HG03432 (cell line): Measurements from ENCODE around the gene EPN2.

ENCODE experiments used
- ATAC-seq: cut with Tn5 transposase; IDR thresholded peaks from one replicate; pipeline ENCODE4 v1.9.1; 2021; ENCODE audit warnings: mild to moderate bottlenecking, moderate library complexity; ENCODE audit not compliant: unreplicated experiment

Gene EPN2

DNA sequence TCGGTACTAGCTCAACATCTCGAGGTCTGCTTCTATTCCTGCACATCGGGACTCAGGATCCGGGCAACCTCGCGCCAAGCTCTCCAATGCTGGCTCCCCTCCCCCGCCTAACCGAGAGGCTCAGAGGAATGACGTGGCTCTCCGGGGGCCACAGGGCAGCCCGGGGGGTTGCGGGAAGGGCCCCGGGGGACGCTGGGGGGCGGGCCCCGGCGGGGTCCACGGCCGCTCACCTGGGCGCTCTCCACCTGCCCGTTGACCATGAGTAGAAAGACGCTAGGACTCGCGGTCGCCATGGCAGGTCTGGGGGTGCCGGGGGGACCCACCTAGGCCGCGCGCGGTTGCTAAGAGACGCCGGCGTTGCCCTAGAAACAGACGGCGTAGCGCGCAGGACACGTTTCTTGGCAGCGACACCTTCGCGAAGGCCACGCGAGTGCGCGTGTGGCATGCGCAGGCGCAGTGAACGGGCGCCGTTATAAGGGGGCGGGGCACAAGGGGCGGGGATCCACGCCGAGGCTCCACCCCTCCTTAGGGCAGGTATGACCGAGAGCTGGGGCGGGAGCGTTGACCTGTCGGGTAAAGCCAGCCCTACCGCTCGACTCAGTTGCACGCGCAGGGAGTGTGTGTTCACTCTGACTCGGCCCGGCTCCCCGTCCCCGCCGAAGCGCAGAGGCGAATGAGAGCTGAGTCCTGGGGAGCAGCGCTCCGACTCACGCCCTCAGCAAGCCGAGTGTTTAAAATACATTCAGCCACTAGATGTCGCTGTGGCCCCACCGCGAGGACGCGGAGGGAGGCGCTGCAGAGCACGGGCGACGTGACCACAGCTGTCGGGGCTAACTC lies 125.3 kb downstream of the EPN2 start, which contains the start of gene B9D1:
B9D1 (minus strand) TSS at position 447 of the 837 bp plus-strand sequence; CDS start at position 293, 154 bp downstream.
- ATAC-seq, result peak; percentile 83

DNA sequence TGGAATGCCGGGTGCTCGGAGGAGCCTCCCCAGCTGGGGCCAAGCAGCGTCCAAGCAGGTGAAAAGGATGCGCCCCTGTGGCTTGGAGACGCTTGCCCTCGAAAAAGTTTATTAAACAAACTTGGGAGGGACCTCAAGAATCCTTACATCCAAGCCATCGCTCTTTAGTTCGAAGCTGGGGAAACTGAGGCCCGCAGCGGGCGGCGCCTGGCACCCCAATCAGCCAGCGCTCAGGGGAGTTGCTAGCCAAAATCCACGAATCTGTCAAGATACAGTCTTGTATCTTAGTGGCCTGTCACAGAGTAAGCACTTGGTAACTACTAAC lies 125.9 kb downstream of the EPN2 start:
- ATAC-seq, result no peak

DNA sequence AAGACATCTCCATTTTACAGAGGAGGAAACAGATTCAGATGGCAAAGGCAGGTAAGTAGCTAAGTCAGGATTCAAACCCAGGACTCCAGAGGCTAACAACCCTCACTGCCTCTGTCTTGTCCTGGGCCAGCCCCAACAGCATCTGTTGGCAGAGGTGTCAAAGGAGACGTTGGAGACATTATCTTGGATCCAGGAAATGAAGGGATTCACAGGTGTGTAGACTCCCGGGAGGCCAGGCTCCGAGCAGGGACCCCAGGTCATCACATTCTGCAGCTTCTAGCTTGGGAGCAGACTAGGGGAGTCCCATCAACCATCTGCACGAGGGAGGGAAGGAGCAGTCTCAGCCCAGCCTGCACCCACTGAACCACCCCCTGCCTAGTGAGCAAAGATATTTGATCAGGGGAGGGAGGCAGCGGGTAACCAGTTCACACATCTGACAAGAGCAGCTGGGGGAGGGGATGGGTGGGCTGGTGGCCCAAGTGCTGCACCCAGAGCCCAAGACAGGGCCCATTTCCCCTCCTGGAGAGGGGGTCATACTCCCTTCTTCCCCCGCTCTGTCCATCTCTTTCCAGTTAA lies 126.4 kb downstream of the EPN2 start:
- ATAC-seq, result no peak

DNA sequence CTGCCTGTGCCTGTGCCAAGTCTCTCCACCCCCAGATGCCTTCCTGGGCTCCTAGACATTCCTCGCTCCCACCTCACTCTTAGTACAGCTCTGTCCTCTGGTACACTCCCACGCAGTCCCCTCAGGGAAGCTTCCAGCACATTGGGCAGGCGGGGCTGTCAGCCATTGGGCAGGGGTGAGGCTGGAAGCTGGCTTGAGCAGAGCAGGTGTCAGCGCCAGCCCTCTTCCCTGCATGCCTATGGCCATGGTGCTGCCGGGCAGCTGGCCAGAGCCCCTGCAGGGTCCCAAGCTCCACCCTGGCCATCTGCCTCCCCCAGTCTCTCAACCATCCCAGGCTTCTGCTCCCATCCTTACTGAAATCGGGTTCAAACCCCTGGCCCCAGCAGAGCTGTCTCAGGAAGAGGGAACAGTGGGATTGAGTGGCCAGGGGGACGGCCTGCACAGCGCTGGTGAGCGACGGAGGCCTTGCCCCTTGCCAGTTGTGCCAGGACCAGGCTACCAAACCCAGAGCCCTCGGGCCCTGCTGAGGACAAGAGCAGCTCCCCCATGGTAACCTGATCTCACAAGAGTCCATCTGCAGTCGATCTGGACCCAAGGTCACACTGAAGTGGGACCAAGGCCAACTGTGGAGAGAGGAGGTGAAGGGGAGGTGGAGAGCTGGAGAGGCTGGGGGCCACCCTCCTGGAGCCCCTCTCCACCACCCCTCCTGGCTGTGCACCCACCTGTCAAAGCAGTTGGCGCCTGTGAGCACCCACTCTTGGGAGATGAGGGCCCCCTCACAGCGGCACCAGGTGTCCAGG lies 127.7 kb downstream of the EPN2 start:
- ATAC-seq, result no peak

DNA sequence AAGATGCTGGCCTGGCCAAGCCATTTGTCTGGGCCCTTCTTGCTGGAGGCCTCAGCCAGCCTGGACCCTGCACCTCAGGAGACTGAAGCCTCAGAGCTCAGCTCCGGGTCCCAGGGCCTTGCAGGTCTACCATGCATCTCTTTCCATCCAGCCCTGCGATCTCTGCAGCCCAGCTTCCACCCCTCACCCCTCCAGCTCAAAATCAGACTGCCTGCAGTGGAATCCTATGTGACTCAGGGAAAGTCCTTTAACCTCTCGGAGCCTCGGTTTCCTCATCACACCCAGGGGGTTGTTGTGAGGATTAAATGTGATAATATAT lies 128.3 kb downstream of the EPN2 start:
- no peak for ATAC-seq

DNA sequence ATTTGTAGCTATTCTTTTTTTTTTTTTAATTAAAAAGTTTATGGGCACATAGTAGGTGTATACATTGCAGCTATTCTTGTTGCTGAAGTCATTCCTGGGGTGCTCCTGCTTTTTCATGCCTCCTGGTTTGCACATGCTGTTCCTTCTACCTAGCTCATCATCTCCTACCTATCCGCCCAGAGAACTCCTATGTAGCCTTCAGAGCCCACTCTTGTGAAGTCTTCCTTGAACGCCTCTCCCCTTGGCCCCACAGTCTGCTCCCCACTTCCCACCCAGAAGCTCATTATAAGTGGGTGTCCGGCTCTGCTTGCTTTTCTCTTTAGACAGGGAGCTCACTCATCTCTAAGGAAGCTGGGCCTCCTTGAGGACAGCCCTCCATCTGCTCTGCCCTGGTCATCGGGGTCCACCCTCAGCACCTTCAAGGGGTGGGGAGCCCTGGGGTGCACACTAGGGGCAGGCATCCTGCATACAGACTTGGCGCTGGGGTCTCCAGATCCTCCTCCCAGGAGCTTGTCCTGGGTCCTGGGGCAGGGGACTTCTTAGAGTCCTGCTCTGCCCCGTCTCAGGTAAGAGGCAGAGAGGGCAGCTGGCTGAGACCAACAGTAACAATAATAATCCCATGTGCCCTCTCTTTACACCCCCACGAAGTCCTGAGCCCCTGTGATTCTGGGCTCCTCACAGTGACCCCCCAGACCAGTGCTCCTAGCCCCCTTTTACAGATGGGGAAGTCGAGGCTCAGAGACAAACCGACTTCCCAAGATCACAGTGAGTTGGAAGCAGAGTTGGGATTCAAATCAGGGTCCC lies 128.9 kb downstream of the EPN2 start:
- no peak for ATAC-seq

DNA sequence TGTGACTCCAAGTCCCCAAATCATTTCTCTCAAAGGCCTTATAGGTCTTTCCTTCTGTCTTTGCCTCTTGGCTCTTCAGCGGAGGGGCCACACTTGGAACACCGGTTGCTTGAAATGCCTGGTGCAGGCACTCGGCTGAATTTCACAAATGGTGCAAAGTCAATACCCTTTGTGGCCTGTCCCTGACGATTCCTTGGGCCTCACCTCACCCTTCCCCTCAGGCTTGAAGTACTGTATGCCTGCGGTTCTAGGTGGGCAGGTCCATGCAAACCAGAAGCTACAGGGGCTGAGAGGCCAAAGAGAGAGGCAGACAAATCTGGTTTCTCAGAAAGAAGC lies 129.4 kb downstream of the EPN2 start:
- ATAC-seq, result no peak

DNA sequence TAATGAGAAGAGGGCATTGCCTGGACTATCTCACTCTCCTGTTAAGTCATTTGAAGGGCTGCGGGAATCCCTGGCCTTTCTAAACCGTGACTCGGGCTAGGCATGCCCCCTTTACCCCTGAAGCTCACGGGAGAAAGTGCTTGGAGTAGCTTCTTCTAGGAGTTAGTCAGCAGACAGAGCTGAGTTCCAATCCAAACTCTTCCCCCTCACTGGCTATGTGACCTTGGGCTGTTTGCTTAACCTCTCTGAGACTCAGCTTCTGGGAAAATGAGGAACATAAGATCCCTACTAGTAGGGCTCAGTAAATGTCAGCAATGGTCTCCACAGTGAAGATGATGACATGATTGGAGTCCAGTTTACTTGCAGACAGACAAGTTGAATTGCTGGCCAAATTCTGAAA lies 131.1 kb downstream of the EPN2 start:
- no peak for ATAC-seq

DNA sequence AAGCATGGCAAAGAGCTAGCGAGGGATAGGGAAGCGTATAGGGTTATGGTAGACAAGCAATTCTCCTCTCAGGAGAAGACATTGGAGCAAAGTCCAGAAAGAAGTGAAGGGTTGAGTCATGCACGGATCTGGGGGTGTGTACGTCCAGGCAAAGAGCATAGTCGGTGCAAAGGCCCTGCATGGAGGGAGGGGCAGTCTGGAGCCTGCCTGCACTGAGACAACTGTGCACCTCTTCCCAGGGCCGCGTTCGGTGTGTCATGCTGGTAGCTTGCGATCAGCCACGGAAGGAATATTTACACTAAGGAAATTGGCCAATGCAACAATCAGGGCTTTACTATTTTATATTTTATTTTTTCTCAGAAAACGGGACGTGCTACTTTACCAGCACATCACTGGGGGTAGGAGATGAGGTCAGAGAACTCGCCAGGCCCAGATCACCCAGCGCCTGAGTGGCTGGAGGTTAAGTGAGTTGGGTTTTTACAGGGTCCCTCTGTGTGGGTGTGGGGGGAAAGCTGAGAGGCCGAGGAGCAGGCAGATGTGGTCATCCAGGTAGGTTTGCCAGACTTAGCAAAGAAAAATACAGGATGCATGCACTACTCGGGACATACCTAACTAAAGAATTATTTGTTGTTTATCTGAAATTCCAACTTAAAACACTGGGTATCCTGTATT lies 132.1 kb downstream of the EPN2 start:
- no peak for ATAC-seq

DNA sequence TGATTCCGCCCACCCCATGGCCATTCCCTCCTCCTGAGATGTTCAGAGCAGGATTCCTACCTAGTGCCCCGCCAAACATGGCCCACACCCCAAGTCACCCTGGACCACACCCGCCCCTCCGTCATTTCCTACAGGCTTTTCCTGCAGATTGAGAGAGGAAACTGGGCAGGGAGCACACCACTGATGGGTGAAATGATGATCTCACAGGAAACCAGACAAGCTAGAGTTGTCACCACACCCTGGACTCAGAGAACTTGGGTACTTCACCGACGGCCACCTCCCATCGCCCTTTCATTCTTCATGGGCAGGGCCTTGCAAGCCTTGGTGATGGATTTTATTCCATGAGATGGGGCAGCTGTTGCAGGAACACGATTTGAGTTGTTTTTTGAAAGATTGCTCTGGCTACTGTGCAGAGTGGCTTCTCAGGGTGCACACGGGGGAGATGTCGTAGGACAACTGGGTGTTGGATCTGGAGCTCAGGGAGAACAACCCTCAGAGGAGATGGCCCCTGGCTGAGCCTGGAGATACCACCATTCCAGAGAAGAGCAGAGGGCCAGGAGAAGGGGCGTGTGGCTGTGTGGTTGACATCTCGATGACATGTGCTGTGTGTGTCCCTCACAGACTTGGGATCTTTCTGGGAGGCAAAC lies 132.8 kb downstream of the EPN2 start:
- ATAC-seq, result no peak

DNA sequence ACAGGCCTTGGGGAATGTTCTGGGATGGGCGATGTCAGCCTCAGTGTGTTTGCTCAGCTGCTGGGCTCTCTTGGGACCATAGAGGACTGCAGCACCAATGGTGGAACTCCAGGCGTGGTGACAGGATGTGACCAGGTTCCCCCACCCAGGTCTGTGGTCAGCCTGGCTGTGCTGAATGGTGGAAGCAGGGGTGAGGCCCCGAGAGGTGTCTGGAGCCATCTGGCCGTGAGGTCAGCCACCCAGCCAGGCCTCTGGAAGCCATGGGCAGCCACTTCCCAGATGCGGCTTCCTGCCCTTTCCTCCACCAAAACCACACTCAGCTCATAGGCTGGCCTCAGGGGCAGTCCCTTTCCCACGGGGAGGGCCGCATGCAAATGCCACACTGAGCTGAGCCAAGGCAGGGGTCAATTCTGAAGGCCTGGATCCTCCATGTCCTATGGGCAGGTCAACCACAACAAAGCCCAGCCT lies 133.4 kb downstream of the EPN2 start:
- ATAC-seq, result no peak

DNA sequence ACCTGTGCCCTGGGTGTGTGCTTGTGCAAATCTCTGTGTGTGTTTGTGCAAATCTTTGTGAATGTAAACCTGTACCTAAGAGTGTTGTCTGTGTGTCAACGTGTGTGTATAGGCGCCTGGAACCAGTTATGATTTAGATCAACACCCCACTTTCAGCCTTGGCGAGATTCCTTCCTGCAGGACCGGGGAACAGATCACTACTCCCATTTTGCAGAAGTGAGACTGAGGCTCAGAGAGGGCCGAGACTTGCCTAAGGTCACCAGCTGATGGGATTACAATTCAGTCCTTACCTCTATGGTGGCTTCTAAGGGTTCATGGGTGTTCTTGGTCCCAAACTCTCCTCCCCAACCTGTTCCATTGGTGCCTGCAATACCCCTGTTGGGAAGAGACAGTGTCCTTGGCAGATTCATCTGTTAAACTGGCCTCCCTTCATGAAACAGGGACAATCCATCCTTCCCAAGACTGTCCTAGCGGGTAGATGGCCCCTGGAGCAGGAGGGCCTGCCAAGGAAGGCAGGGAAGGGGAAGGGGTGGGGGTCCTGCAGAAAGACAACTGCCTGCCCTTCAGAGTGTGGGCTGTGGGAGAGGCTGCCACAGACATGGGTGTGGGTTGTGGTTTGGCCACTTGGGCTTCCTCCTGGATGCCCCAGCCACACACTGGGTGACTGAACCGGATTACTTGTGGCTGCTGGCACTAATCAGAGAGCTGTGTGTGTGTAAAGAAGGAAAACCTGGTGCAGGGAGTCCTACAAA lies 134.3 kb downstream of the EPN2 start:
- ATAC-seq, result no peak

DNA sequence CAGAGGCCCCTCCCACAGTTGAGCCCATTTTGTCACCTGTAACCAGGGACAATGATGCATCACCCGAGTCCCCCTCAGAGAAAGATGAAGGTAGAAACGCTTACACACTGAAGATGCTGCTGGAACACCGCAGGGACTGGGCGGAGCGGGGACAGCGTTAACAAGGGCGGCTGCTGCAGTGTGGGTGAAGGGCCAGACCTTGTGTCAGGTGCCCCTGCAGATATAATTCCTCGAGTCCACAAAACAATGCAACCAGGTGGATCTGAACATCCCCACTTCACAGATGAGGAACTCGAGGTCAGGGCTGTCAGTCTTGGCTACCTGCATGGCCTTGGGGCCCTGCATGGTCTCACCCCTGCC lies 134.8 kb downstream of the EPN2 start:
- no peak for ATAC-seq

DNA sequence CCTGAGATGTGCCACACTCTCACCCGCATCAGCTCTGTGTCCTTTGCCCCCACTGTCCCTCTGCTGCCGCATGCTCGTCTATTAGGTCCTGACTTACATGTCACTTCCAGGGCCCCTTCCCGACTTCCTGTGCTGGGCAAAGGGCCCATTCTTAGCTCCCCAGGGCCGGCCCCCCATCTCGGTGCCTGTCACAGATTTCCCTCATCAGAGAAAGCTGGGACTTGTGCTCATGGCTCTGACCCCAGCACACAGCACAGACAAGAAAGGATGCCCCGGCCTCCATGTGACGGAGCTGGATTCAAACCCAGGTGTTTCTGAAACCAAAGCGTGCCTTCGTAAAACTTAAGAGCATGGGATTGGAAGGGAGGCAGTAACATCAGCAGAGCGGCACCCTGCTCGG lies 135.3 kb downstream of the EPN2 start:
- no peak for ATAC-seq

DNA sequence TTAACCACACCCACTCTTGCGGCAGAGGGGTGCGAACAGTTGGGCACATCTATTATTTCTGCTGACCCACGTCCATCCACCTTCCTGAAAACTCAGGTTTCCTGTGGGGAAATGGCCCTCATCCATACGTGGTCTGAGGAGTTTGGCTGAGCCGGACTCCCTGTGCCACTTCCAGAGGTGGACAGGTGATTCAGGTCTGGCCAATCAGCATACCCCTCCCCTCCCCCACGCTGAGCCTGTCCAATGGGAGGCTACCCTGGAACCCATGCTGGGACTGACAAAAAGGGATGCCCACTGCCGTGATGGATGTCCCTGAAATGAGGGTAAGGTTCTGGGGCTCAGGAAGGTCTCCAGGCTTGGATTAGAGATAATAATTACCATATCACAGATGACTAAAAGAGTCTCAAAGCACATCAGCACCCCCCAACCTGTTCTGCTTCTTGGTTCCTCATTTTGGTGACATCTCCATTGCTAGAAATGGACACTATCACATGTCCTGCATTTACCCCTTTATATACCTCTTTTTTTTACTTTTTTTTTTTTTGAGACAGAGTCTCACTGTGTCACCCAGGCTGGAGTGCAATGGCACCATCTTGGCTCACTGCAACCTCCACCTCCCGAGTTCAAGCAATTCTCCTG lies 135.8 kb downstream of the EPN2 start:
- ATAC-seq, result no peak

DNA sequence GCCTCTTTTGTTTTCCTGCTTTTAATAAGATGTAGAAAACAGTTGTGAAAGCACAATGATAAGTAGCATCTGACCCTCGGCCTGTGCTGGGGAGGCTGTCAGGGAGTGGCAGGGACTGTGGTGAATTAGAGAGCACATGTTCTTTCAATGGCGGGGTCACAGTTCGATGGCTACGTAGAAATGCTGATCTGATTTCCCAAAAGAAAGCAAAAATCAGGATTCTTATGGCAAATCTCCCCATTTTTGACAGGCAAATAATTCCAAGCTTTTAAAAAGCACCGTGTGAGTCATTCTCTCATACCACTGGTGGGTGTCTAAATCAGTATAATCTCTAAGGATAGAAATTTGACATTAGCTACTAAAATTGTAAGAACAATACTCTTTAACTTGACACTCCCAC lies 137.0 kb downstream of the EPN2 start:
- no peak for ATAC-seq

DNA sequence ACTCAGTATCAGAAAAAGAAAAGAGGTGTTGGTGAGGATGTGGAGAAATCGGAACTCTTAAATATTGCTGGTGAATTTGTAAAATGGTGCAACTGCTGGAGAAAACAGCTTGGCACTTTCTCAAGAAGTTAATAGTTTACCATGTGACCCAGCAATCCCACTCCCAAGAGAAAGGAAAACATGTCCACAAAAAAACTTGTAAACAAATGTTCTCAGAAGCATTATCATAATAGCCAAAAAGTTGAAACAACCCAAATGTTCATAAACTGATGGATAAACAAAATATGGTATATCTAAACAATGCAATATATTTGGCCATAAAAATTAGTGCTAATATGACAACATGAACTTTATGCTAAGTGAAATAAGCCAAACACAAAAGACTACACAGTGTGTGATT lies 138.6 kb downstream of the EPN2 start:
- ATAC-seq, result no peak

DNA sequence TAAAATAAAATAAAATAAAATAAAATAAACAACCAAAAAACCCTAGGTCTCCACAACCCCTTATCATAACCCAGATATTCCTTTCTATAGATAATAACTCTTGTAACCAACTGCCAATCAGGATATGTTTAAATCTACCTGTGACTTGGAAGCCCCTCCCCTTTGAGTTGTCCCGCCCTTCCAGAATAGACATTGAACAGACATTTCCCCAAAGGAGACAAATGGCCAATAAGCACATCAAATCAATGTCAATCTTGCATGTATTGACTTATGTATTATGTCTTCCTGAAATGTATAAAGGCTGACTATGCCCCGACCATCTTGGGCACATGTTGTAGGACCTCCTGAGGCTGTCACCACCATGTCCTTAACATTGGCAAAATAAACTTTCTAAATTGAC lies 139.6 kb downstream of the EPN2 start:
- no peak for ATAC-seq
